HAP-1 (cell line): ENCODE measurements around the gene LAMTOR5.

Experiments
- DNase-seq, 2 experiments: peaks; one replicate each; pipeline ENCODE4 v3.0.0-alpha.2; 2016 to 2020; ENCODE audit warnings: low spot score in 2 of 2
- H3K27me3 ChIP-seq: fragments of 250-450 bp; sonication (Bioruptor Pico); 2 replicates; pipeline ENCODE4 v1.5.1; 2020; ENCODE audit warnings: low read depth, mild to moderate bottlenecking, moderate library complexity
- H3K36me3 ChIP-seq: fragments of 250-450 bp; sonication (Bioruptor Pico); replicated peaks from 2 replicates; pipeline ENCODE4 v1.5.1; 2020; ENCODE audit warnings: mild to moderate bottlenecking
- H3K4me1 ChIP-seq: fragments of 250-450 bp; sonication (Bioruptor Pico); 2 replicates; pipeline ENCODE4 v1.5.1; 2020; ENCODE audit warnings: mild to moderate bottlenecking
- H3K4me3 ChIP-seq: fragments of 250-450 bp; sonication (Bioruptor Pico); 2 replicates; pipeline ENCODE4 v1.5.1; 2020; ENCODE audit warnings: mild to moderate bottlenecking, moderate library complexity
- H3K9me3 ChIP-seq: fragments of 250-450 bp; sonication (Bioruptor Pico); 2 replicates; pipeline ENCODE4 v1.5.1; 2020; ENCODE audit warnings: mild to moderate bottlenecking, moderate library complexity
- in situ Hi-C: fragments of 300-500 bp; cut with MboI; formaldehyde crosslinking; loops from 3 replicates; pipeline ENCODE4 v1.14.3; 2020; ENCODE audit warnings: low sequenced_read_pairs, inconsistent platforms, mixed read lengths

LAMTOR5 gene

DNA sequence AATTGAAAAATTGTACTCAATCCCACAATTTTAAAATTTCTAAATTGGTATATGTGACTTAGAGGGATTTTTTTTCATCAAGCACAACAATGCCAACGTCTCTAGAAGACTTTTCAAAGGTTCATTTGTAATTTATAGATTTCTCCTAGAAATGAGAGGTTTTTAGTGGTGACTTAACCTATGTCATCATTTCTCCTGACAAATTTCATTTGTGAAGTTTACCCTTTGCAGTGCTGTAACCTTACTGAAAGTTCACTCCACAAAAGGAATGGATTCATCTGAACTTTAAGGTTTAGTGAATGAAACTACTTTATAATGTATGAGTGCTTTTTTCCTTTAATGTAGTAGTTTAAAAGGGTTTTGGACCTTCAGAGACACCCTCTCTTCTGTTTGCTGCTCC lies 52.2 kb downstream of the LAMTOR5 start:
- in situ Hi-C loops = no loop called here
- Histone ChIP-seq H3K27me3 (no peaks in the 10 kb centered on the region), H3K36me3 (peaks cover 54% of the 10 kb centered on the region), H3K4me1 (peaks cover 18% of the 10 kb centered on the region), H3K9me3 (no peaks in the 10 kb centered on the region), H3K4me3 (no peak overlapping the region)
- no peak for DNase-seq
